A673 (cell line): ENCODE data around the gene TRIM66.

Experiments used
- EZH2 ChIP-seq: fragments of 200-600 bp; sonication (generic); IDR thresholded peaks from 2 replicates; pipeline ENCODE4 v1.6.1; 2017; ENCODE audit warnings: borderline replicate concordance, low read depth, mild to moderate bottlenecking, mixed read lengths, antibody characterized with exemption, low read length; ENCODE audit not compliant: poor library complexity, severe bottlenecking
- TF ChIP-seq, protein P1 (sequence below): fragments of 300-800, 200-600 bp; sonication (generic); conservative IDR thresholded peaks from 2 replicates; pipeline ENCODE4 v1.5.1; 2017; ENCODE audit warnings: low read depth, mild to moderate bottlenecking, antibody characterized with exemption, low read length, moderate library complexity, mixed read lengths

DNA sequence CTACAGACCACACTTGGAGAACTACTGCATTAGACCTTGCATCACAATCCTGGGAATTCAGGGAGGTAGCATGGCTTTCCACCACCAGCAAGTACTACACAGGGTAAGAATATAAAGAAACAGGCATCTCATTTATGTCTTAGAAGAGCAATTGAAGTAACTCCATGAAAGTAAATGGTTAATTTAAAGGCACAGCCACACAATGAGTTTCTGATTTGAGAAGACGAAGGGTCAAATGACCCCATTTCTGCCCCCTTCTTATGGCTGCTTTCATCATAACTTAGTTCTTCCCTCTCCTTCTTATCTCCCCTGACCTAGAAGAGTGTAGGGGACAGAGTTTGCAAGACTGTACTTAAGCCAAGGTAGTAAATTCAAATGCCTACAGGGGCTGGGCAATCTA is 6.0 kb downstream of the TRIM66 start:
- TF ChIP-seq, protein P1, sequence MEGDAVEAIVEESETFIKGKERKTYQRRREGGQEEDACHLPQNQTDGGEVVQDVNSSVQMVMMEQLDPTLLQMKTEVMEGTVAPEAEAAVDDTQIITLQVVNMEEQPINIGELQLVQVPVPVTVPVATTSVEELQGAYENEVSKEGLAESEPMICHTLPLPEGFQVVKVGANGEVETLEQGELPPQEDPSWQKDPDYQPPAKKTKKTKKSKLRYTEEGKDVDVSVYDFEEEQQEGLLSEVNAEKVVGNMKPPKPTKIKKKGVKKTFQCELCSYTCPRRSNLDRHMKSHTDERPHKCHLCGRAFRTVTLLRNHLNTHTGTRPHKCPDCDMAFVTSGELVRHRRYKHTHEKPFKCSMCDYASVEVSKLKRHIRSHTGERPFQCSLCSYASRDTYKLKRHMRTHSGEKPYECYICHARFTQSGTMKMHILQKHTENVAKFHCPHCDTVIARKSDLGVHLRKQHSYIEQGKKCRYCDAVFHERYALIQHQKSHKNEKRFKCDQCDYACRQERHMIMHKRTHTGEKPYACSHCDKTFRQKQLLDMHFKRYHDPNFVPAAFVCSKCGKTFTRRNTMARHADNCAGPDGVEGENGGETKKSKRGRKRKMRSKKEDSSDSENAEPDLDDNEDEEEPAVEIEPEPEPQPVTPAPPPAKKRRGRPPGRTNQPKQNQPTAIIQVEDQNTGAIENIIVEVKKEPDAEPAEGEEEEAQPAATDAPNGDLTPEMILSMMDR = no peak
- no peak for TF ChIP-seq EZH2
